Mucosa of rectum (tissue), 2 donors: ENCODE measurements around the gene PLEKHA7.

Source experiments
- H3K27ac ChIP-seq, 2 donors: one replicate each; pipeline ENCODE4 v1.7.0; 2013; ENCODE audit warnings: inconsistent platforms in 2 of 2, low read depth in 2 of 2, low read length in 2 of 2
- H3K27me3 ChIP-seq, 2 donors: one replicate each; pipeline ENCODE4 v1.7.0; 2013; ENCODE audit warnings: low read length in 2 of 2; ENCODE audit not compliant: control insufficient read depth in 2 of 2, insufficient read depth in 2 of 2
- H3K36me3 ChIP-seq, 2 donors: one replicate each; pipeline ENCODE4 v1.7.0; 2013; ENCODE audit warnings: low read length in 2 of 2; ENCODE audit not compliant: control insufficient read depth in 2 of 2, insufficient read depth in 2 of 2
- H3K4me1 ChIP-seq, 2 donors: one replicate each; pipeline ENCODE4 v1.7.0; 2013; ENCODE audit warnings: low read length in 2 of 2, mild to moderate bottlenecking in 1 of 2; ENCODE audit not compliant: control insufficient read depth in 2 of 2, insufficient read depth in 2 of 2
- H3K4me3 ChIP-seq, 2 donors: one replicate each; pipeline ENCODE4 v1.7.0; 2013; ENCODE audit warnings: low read length in 2 of 2
- H3K9ac ChIP-seq, 2 donors: one replicate each; pipeline ENCODE4 v1.7.0; 2013; ENCODE audit warnings: low read length in 2 of 2, low read depth in 1 of 2, mild to moderate bottlenecking in 1 of 2
- H3K9me3 ChIP-seq, 2 donors: one replicate each; pipeline ENCODE4 v1.7.0; 2013; ENCODE audit warnings: low read length in 2 of 2; ENCODE audit not compliant: control insufficient read depth in 2 of 2
- donor health status: healthy.
- donor health status: Normal muscosa, but diverticular disease.

The PLEKHA7 gene

GRCh38 chr11:16818284-16818683, 195.9 kb downstream of the PLEKHA7 start:
- Histone ChIP-seq H3K27ac (no peak overlapping the region), H3K9ac (peak overlapping the region in 1 of 2 donors; percentile 10), H3K4me3 (no peak overlapping the region), H3K27me3 (no peaks in the 10 kb centered on the region), H3K36me3 (peaks cover 14 to 20% of the 10 kb centered on the region in 2 donors), H3K4me1 (peaks cover 0 to 7% of the 10 kb centered on the region in 2 donors), H3K9me3 (no peaks in the 10 kb centered on the region)

GRCh38 chr11:16817351-16817750, 196.9 kb downstream of the PLEKHA7 start:
- no peak overlapping the region for H3K4me3 ChIP-seq
- H3K9ac ChIP-seq, result no peak overlapping the region
- H3K36me3 ChIP-seq, result peaks cover 19 to 26% of the 10 kb centered on the region in 2 donors
- peaks cover 0 to 6% of the 10 kb centered on the region in 2 donors for H3K4me1 ChIP-seq
- H3K9me3 ChIP-seq, result no peaks in the 10 kb centered on the region
- no peak overlapping the region for H3K27ac ChIP-seq
- H3K27me3 ChIP-seq, result no peaks in the 10 kb centered on the region

GRCh38 chr11:16816358-16817270, 197.6 kb downstream of the PLEKHA7 start:
- Histone ChIP-seq H3K27me3 (no peaks in the 10 kb centered on the region), H3K36me3 (peaks cover 19 to 29% of the 10 kb centered on the region in 2 donors), H3K9ac (no peak overlapping the region), H3K27ac (no peak overlapping the region), H3K9me3 (no peaks in the 10 kb centered on the region), H3K4me1 (peaks cover 0 to 6% of the 10 kb centered on the region in 2 donors), H3K4me3 (no peak overlapping the region)

- Histone ChIP-seq H3K9ac (no peak overlapping the region), H3K4me1 (no peaks in the 10 kb centered on the region), H3K27ac (peak overlapping the region; percentile 20 to 25), H3K27me3 (no peaks in the 10 kb centered on the region), H3K4me3 (no peak overlapping the region), H3K36me3 (peaks cover 25 to 33% of the 10 kb centered on the region in 2 donors), H3K9me3 (no peaks in the 10 kb centered on the region)
Observed at GRCh38 chr11:16815047-16815767, 199.0 kb downstream of the PLEKHA7 start.

- Histone ChIP-seq H3K4me3 (no peak overlapping the region), H3K4me1 (no peaks in the 10 kb centered on the region)
Observed at GRCh38 chr11:16814410-16815046, 199.7 kb downstream of the PLEKHA7 start.

GRCh38 chr11:16813126-16813525, 201.1 kb downstream of the PLEKHA7 start:
- Histone ChIP-seq H3K4me3 (no peak overlapping the region), H3K9me3 (no peaks in the 10 kb centered on the region), H3K27ac (no peak overlapping the region), H3K36me3 (peaks cover 25 to 33% of the 10 kb centered on the region in 2 donors), H3K9ac (no peak overlapping the region), H3K4me1 (no peaks in the 10 kb centered on the region), H3K27me3 (no peaks in the 10 kb centered on the region)

More at GRCh38 chr11:16814410-16815046, 199.7 kb downstream of the PLEKHA7 start:
- H3K9me3 ChIP-seq, result no peaks in the 10 kb centered on the region
- peaks cover 25 to 33% of the 10 kb centered on the region in 2 donors for H3K36me3 ChIP-seq
- no peaks in the 10 kb centered on the region for H3K27me3 ChIP-seq
- H3K27ac ChIP-seq, result peak overlapping the region; percentile 20 to 25
- no peak overlapping the region for H3K9ac ChIP-seq

- Histone ChIP-seq H3K27ac (no peak overlapping the region), H3K36me3 (peaks cover 25 to 30% of the 10 kb centered on the region in 2 donors)
Observed at GRCh38 chr11:16812274-16812673, 201.9 kb downstream of the PLEKHA7 start.

GRCh38 chr11:16811136-16812020, 202.8 kb downstream of the PLEKHA7 start:
- Histone ChIP-seq H3K9ac (no peak overlapping the region), H3K27me3 (no peaks in the 10 kb centered on the region), H3K4me3 (no peak overlapping the region), H3K9me3 (no peaks in the 10 kb centered on the region), H3K27ac (no peak overlapping the region), H3K4me1 (no peaks in the 10 kb centered on the region), H3K36me3 (peaks cover 29 to 31% of the 10 kb centered on the region in 2 donors)

More at GRCh38 chr11:16812274-16812673, 201.9 kb downstream of the PLEKHA7 start:
- Histone ChIP-seq H3K9me3 (no peaks in the 10 kb centered on the region), H3K27me3 (no peaks in the 10 kb centered on the region), H3K4me3 (no peak overlapping the region), H3K9ac (no peak overlapping the region), H3K4me1 (no peaks in the 10 kb centered on the region)

GRCh38 chr11:16809886-16810668, 204.1 kb downstream of the PLEKHA7 start:
- H3K4me3 ChIP-seq, result no peak overlapping the region
- H3K27ac ChIP-seq, result peak overlapping the region in 1 of 2 donors; percentile 35
- peaks cover 27 to 29% of the 10 kb centered on the region in 2 donors for H3K36me3 ChIP-seq
- H3K4me1 ChIP-seq, result peaks cover 0 to 3% of the 10 kb centered on the region in 2 donors
- H3K27me3 ChIP-seq, result no peaks in the 10 kb centered on the region
- no peaks in the 10 kb centered on the region for H3K9me3 ChIP-seq
- no peak overlapping the region for H3K9ac ChIP-seq
